ENCODE results near the gene PRKCE. TPM values are rescaled to one million over a fixed set of nuclear protein-coding genes. Genes with fewer than 3 reads are reported as not detected.

Gene PRKCE
- total and polyA plus RNA-seq, 2 experiments from 2014 or later: 13.2 to 19.2 TPM

GRCh38 chr2:45781464-45781811 lies 130.0 kb downstream of the PRKCE start:
- Histone ChIP-seq H3K36me3 (no peaks in the 10 kb centered on the region), H3K4me1 (ENCODE audit: low read depth) (peaks cover 2% of the 10 kb centered on the region), H3K27ac (no peak overlapping the region), H3K27me3 (no peaks in the 10 kb centered on the region), H3K4me3 (no peak overlapping the region), H3K9me3 (ENCODE audit: low read depth) (no peaks in the 10 kb centered on the region)
- no peak for TF ChIP-seq CTCF (IDR thresholded peaks at IDR 0.05; ENCODE audit: low read depth, low read length)
- DNase-seq (ENCODE audit: low read depth in 1 of 2, low spot score in 1 of 2): no peak

- Histone ChIP-seq H3K27me3 (no peaks in the 10 kb centered on the region), H3K4me3 (no peak overlapping the region), H3K4me1 (ENCODE audit: low read depth) (peaks cover 2% of the 10 kb centered on the region), H3K36me3 (no peaks in the 10 kb centered on the region), H3K9me3 (ENCODE audit: low read depth) (no peaks in the 10 kb centered on the region), H3K27ac (no peak overlapping the region)
- no peak for TF ChIP-seq CTCF (IDR thresholded peaks at IDR 0.05; ENCODE audit: low read depth, low read length)
- DNase-seq (ENCODE audit: low read depth in 1 of 2, low spot score in 1 of 2): no peak
Measured at GRCh38 chr2:45782436-45782835, 131.0 kb downstream of the PRKCE start.

- no peaks in the 10 kb centered on the region for H3K9me3 ChIP-seq (ENCODE audit: low read depth)
- no peak overlapping the region for H3K4me3 ChIP-seq
- DNase-seq (ENCODE audit: low read depth in 1 of 2, low spot score in 1 of 2): no peak
- H3K27ac ChIP-seq: no peak overlapping the region
- H3K27me3 ChIP-seq: no peaks in the 10 kb centered on the region
- TF ChIP-seq CTCF (IDR thresholded peaks at IDR 0.05; ENCODE audit: low read depth, low read length): no peak
- no peaks in the 10 kb centered on the region for H3K36me3 ChIP-seq
- H3K4me1 ChIP-seq (ENCODE audit: low read depth): peaks cover 2% of the 10 kb centered on the region
Measured at GRCh38 chr2:45782986-45783385, 131.5 kb downstream of the PRKCE start.

GRCh38 chr2:45786030-45786835 lies 134.8 kb downstream of the PRKCE start:
- DNase-seq (ENCODE audit: low read depth in 1 of 2, low spot score in 1 of 2): no peak
- Histone ChIP-seq H3K9me3 (ENCODE audit: low read depth) (no peaks in the 10 kb centered on the region), H3K4me1 (ENCODE audit: low read depth) (peaks cover 23% of the 10 kb centered on the region), H3K4me3 (no peak overlapping the region), H3K36me3 (no peaks in the 10 kb centered on the region), H3K27me3 (no peaks in the 10 kb centered on the region), H3K27ac (no peak overlapping the region)
- TF ChIP-seq CTCF (IDR thresholded peaks at IDR 0.05; ENCODE audit: low read depth, low read length): no peak

- Histone ChIP-seq H3K4me3 (no peak overlapping the region), H3K27me3 (no peaks in the 10 kb centered on the region), H3K27ac (no peak overlapping the region), H3K36me3 (no peaks in the 10 kb centered on the region), H3K4me1 (ENCODE audit: low read depth) (peaks cover 30% of the 10 kb centered on the region), H3K9me3 (ENCODE audit: low read depth) (no peaks in the 10 kb centered on the region)
- peak in 1 of 2 donors; percentile 74 for DNase-seq (ENCODE audit: low read depth in 1 of 2, low spot score in 1 of 2)
- no peak for TF ChIP-seq CTCF (IDR thresholded peaks at IDR 0.05; ENCODE audit: low read depth, low read length)
Measured at GRCh38 chr2:45786836-45787357, 135.4 kb downstream of the PRKCE start.
